ENCODE data around the gene C3AR1.
A peak's percentile ranks its signal among the peaks of the same experiment; 100 is the strongest.
"Not testable (repeated sequence)": the region's sequence is repeated elsewhere in the genome, so short reads cannot be mapped to it uniquely, and the experiment has no call there.

Gene C3AR1

GRCh38 chr12:8080120-8080519 lies 14.0 kb upstream of the C3AR1 start:
- Histone ChIP-seq H3K9me3 (ENCODE audit: severe bottlenecking) (no peaks in the 10 kb centered on the region), H3K4me3 (ENCODE audit: low read depth, low read length) (no peak overlapping the region), H3K27me3 (ENCODE audit: insufficient read depth, low read depth, severe bottlenecking) (no peaks in the 10 kb centered on the region), H3K27ac (no peak overlapping the region), H3K36me3 (peaks cover 5% of the 10 kb centered on the region)
- no peak for DNase-seq
- no peak for TF ChIP-seq CTCF (IDR thresholded peaks at IDR 0.05; ENCODE audit: low read depth, low read length)

GRCh38 chr12:8078916-8079315 lies 12.8 kb upstream of the C3AR1 start:
- Histone ChIP-seq H3K9me3 (ENCODE audit: severe bottlenecking) (no peaks in the 10 kb centered on the region), H3K27me3 (ENCODE audit: insufficient read depth, low read depth, severe bottlenecking) (no peaks in the 10 kb centered on the region), H3K27ac (no peak overlapping the region), H3K36me3 (no peaks in the 10 kb centered on the region), H3K4me3 (ENCODE audit: low read depth, low read length) (no peak overlapping the region)
- no peak for TF ChIP-seq CTCF (IDR thresholded peaks at IDR 0.05; ENCODE audit: low read depth, low read length)
- no peak for DNase-seq

GRCh38 chr12:8078398-8078797 lies 12.2 kb upstream of the C3AR1 start:
- no peak overlapping the region for H3K4me3 ChIP-seq (ENCODE audit: low read depth, low read length)
- H3K9me3 ChIP-seq (ENCODE audit: severe bottlenecking), result no peaks in the 10 kb centered on the region
- peak; percentile 64 for DNase-seq
- H3K27me3 ChIP-seq (ENCODE audit: insufficient read depth, low read depth, severe bottlenecking), result no peaks in the 10 kb centered on the region
- H3K36me3 ChIP-seq, result no peaks in the 10 kb centered on the region
- no peak overlapping the region for H3K27ac ChIP-seq
- peak; percentile 42; the same call in 1 of the 2 replicates for TF ChIP-seq CTCF (IDR thresholded peaks at IDR 0.05; ENCODE audit: low read depth, low read length)

GRCh38 chr12:8077207-8077606 lies 11.0 kb upstream of the C3AR1 start:
- Histone ChIP-seq H3K27ac (no peak overlapping the region), H3K27me3 (ENCODE audit: insufficient read depth, low read depth, severe bottlenecking) (no peaks in the 10 kb centered on the region), H3K36me3 (no peaks in the 10 kb centered on the region), H3K9me3 (ENCODE audit: severe bottlenecking) (no peaks in the 10 kb centered on the region), H3K4me3 (ENCODE audit: low read depth, low read length) (no peak overlapping the region)
- no peak for TF ChIP-seq CTCF (IDR thresholded peaks at IDR 0.05; ENCODE audit: low read depth, low read length)
- no peak for DNase-seq

- Histone ChIP-seq H3K36me3 (no peaks in the 10 kb centered on the region), H3K27ac (no peak overlapping the region), H3K4me3 (ENCODE audit: low read depth, low read length) (no peak overlapping the region), H3K9me3 (ENCODE audit: severe bottlenecking) (no peaks in the 10 kb centered on the region), H3K27me3 (ENCODE audit: insufficient read depth, low read depth, severe bottlenecking) (no peaks in the 10 kb centered on the region)
- no peak for TF ChIP-seq CTCF (IDR thresholded peaks at IDR 0.05; ENCODE audit: low read depth, low read length)
- no peak for DNase-seq
Measured at GRCh38 chr12:8076366-8076765, 10.2 kb upstream of the C3AR1 start.

- no peak for TF ChIP-seq CTCF (IDR thresholded peaks at IDR 0.05; ENCODE audit: low read depth, low read length)
- Histone ChIP-seq H3K4me3 (ENCODE audit: low read depth, low read length) (no peak overlapping the region), H3K27ac (no peak overlapping the region), H3K27me3 (ENCODE audit: insufficient read depth, low read depth, severe bottlenecking) (no peaks in the 10 kb centered on the region), H3K9me3 (ENCODE audit: severe bottlenecking) (no peaks in the 10 kb centered on the region), H3K36me3 (no peaks in the 10 kb centered on the region)
- DNase-seq, result no peak
Measured at GRCh38 chr12:8075935-8076334, 9.8 kb upstream of the C3AR1 start.

- DNase-seq; H3K27me3 ChIP-seq (ENCODE audit: insufficient read depth, low read depth, severe bottlenecking): not testable (repeated sequence)
Measured at GRCh38 chr12:8071820-8072219, 5.7 kb upstream of the C3AR1 start.

More at GRCh38 chr12:8071820-8072219, 5.7 kb upstream of the C3AR1 start:
- H3K27ac ChIP-seq; H3K36me3 ChIP-seq; H3K9me3 ChIP-seq (ENCODE audit: severe bottlenecking); H3K4me3 ChIP-seq (ENCODE audit: low read depth, low read length): not testable (repeated sequence)
